ENCODE data around the gene ZNF793.

Gene ZNF793

GRCh38 chr19:37572203-37572602 is 65.5 kb downstream of the ZNF793 start:
- no peak overlapping the region for H3K27ac ChIP-seq (ENCODE audit: low read depth, low read length)
- peaks cover 9% of the 10 kb centered on the region for H3K36me3 ChIP-seq (ENCODE audit: control insufficient read depth, insufficient read depth, low read length)
- H3K4me1 ChIP-seq (ENCODE audit: control insufficient read depth, insufficient read depth, low read length): no peaks in the 10 kb centered on the region
- no peak overlapping the region for H3K9ac ChIP-seq (ENCODE audit: low read length)
- H3K4me3 ChIP-seq (ENCODE audit: low read depth, low read length): no peak overlapping the region
- H3K27me3 ChIP-seq (ENCODE audit: control insufficient read depth, insufficient read depth, low read length): no peaks in the 10 kb centered on the region
- H3K9me3 ChIP-seq (ENCODE audit: control insufficient read depth, insufficient read depth, low read depth, low read length): peaks cover 73% of the 10 kb centered on the region

DNA sequence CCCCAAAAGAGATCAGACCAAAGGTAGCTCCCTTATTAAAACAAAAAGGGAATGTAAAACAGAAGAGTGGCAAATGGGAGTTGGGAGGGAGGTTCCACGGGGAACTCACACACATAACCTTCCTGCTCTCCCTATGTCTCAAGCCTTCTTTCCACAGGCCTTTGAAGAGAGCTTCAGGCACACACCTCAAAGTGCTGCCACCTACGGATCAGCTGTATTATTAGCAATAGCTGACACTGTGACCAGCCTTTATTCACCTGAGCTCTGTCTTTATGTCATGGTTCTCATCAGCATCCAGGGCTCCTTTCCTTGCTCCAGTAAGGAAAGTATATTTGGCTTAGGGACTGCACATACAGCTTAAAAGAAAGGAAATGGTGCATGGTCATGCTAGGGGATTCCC is 76.6 kb downstream of the ZNF793 start:
- no peak overlapping the region for H3K4me3 ChIP-seq (ENCODE audit: low read depth, low read length)
- no peaks in the 10 kb centered on the region for H3K27me3 ChIP-seq (ENCODE audit: control insufficient read depth, insufficient read depth, low read length)
- H3K4me1 ChIP-seq (ENCODE audit: control insufficient read depth, insufficient read depth, low read length): no peaks in the 10 kb centered on the region
- peaks cover 65% of the 10 kb centered on the region for H3K9me3 ChIP-seq (ENCODE audit: control insufficient read depth, insufficient read depth, low read depth, low read length)
- H3K9ac ChIP-seq (ENCODE audit: low read length): no peak overlapping the region
- H3K27ac ChIP-seq (ENCODE audit: low read depth, low read length): no peak overlapping the region
- H3K36me3 ChIP-seq (ENCODE audit: control insufficient read depth, insufficient read depth, low read length): peaks cover 49% of the 10 kb centered on the region

Data from HUES6 (cell line).